ENCODE measurements around the gene RAP2C. TPM values are rescaled to one million over a fixed set of nuclear protein-coding genes. Genes with fewer than 3 reads are reported as not detected.
"Not testable (repeated sequence)": the region's sequence is repeated elsewhere in the genome, so short reads cannot be mapped to it uniquely, and the experiment has no call there.

The RAP2C gene
- total RNA-seq, 1 donor from 2014 or later, result 11.8 TPM

- Histone ChIP-seq H3K4me1 (no peaks in the 10 kb centered on the region), H3K27ac (no peak overlapping the region), H3K36me3 (no peaks in the 10 kb centered on the region), H3K4me3 (no peak overlapping the region), H3K9me3 (no peaks in the 10 kb centered on the region), H3K27me3 (no peaks in the 10 kb centered on the region)
- intact Hi-C loops (cut with DNase I), result no loop called here
- no peak for DNase-seq (ENCODE audit: extremely low spot score in 2 of 2)
- TF ChIP-seq CTCF (IDR thresholded peaks at IDR 0.05), result no peak
- TF ChIP-seq POLR2A (IDR thresholded peaks at IDR 0.05), result no peak
- no peak for TF ChIP-seq POLR2AphosphoS5 (IDR thresholded peaks at IDR 0.05; ENCODE audit: insufficient read depth in 1 of 2, low read depth in 1 of 2)
These were observed 49.7 kb downstream of the RAP2C start for GRCh38 chrX:132169554-132169953.

GRCh38 chrX:132165651-132166050 lies 53.6 kb downstream of the RAP2C start:
- no peak for DNase-seq (ENCODE audit: extremely low spot score in 2 of 2)
- no peak overlapping the region for H3K4me3 ChIP-seq
- intact Hi-C loops (cut with DNase I), result no loop called here

GRCh38 chrX:132165005-132165404 lies 54.2 kb downstream of the RAP2C start:
- intact Hi-C loops (cut with DNase I), result no loop called here
- Histone ChIP-seq H3K36me3 (no peaks in the 10 kb centered on the region), H3K27ac (no peak overlapping the region), H3K27me3 (no peaks in the 10 kb centered on the region), H3K4me3 (no peak overlapping the region), H3K4me1 (no peaks in the 10 kb centered on the region), H3K9me3 (no peaks in the 10 kb centered on the region)
- no peak for DNase-seq (ENCODE audit: extremely low spot score in 2 of 2)
- no peak for TF ChIP-seq POLR2A (IDR thresholded peaks at IDR 0.05)
- TF ChIP-seq CTCF (IDR thresholded peaks at IDR 0.05), result no peak
- no peak for TF ChIP-seq POLR2AphosphoS5 (IDR thresholded peaks at IDR 0.05; ENCODE audit: insufficient read depth in 1 of 2, low read depth in 1 of 2)

More at GRCh38 chrX:132165651-132166050, 53.6 kb downstream of the RAP2C start:
- TF ChIP-seq POLR2A (IDR thresholded peaks at IDR 0.05), result no peak
- no peak for TF ChIP-seq CTCF (IDR thresholded peaks at IDR 0.05)
- TF ChIP-seq POLR2AphosphoS5 (IDR thresholded peaks at IDR 0.05; ENCODE audit: insufficient read depth in 1 of 2, low read depth in 1 of 2), result no peak
- no peaks in the 10 kb centered on the region for H3K27me3 ChIP-seq
- H3K27ac ChIP-seq, result no peak overlapping the region
- no peaks in the 10 kb centered on the region for H3K9me3 ChIP-seq
- H3K36me3 ChIP-seq, result no peaks in the 10 kb centered on the region
- no peaks in the 10 kb centered on the region for H3K4me1 ChIP-seq

GRCh38 chrX:132163094-132163493 lies 56.2 kb downstream of the RAP2C start:
- H3K36me3 ChIP-seq; H3K9me3 ChIP-seq; H3K4me1 ChIP-seq; H3K27me3 ChIP-seq; DNase-seq (ENCODE audit: extremely low spot score in 2 of 2); H3K27ac ChIP-seq; H3K4me3 ChIP-seq; intact Hi-C loops (cut with DNase I): not testable (repeated sequence)

DNA sequence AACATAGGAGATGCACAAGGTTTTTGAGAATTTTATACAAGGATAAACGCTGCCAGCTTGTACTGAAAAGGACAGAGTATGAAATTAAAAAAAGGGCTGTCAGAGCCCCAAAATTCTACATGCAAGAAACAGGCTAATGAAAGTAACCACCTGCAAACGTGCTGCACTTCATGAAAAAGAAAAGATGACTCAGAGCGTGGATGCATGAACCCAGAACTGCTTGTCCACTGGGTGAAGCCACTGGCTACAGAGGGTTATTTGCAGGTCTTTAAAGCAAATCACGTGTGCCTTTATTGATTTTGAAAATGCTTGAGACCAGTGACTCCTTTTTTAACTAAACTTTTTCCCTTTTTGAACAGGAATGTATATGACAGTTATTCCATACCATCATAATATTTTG lies 66.1 kb downstream of the RAP2C start:
- Histone ChIP-seq H3K27me3 (no peaks in the 10 kb centered on the region), H3K4me3 (no peak overlapping the region), H3K27ac (no peak overlapping the region), H3K36me3 (no peaks in the 10 kb centered on the region), H3K9me3 (no peaks in the 10 kb centered on the region), H3K4me1 (no peaks in the 10 kb centered on the region)
- intact Hi-C loops (cut with DNase I), result no loop called here
- TF ChIP-seq CTCF (IDR thresholded peaks at IDR 0.05), result no peak
- TF ChIP-seq POLR2A (IDR thresholded peaks at IDR 0.05), result no peak
- no peak for TF ChIP-seq POLR2AphosphoS5 (IDR thresholded peaks at IDR 0.05; ENCODE audit: insufficient read depth in 1 of 2, low read depth in 1 of 2)
- no peak for DNase-seq (ENCODE audit: extremely low spot score in 2 of 2)

Other genes with a start within 250 kb of the RAP2C start
- gene STK26, start 196.1 kb downstream of the RAP2C start, total RNA-seq, result 18.9 TPM
- not detected for gene FRMD7, start 91.4 kb downstream of the RAP2C start, total RNA-seq